Transverse colon (tissue), 4 donors: Measurements from ENCODE around the gene CCNE1.

Experiments
- CTCF ChIP-seq, 5 experiments: fragments of 200-600 bp in 3 of 5; fragments of 450-650 bp in 2 of 5; sonication (generic) in 3 of 5; IDR thresholded peaks; 1 replicate in 2 of 5; 2 replicates in 3 of 5; pipeline ENCODE4 v1.5.1; 2016 to 2017; ENCODE audit warnings: antibody characterized with exemption in 5 of 5, inconsistent platforms in 3 of 5, mild to moderate bottlenecking in 2 of 5, moderate library complexity in 1 of 5
- EP300 ChIP-seq: sonication (generic); formaldehyde crosslinking; IDR thresholded peaks from one replicate; pipeline ENCODE4 v1.6.1; 2017; ENCODE audit warnings: antibody characterized with exemption, low read depth
- POLR2A ChIP-seq: fragments of 450-650 bp; IDR thresholded peaks from one replicate; pipeline ENCODE4 v1.6.1; 2016; ENCODE audit warnings: antibody characterized with exemption, mild to moderate bottlenecking, moderate library complexity
- POLR2AphosphoS5 ChIP-seq, 3 donors: sonication (generic); formaldehyde crosslinking; IDR thresholded peaks; one replicate each; pipeline ENCODE4 v1.6.1; 2016; ENCODE audit warnings: antibody characterized with exemption in 3 of 3

- TF ChIP-seq POLR2A: no peak
- TF ChIP-seq CTCF (IDR thresholded peaks at IDR 0.05): no peak
- TF ChIP-seq EP300: no peak
- TF ChIP-seq POLR2AphosphoS5 (IDR thresholded peaks at IDR 0.05): no peak
Observed at GRCh38 chr19:29854033-29854432, 42.2 kb downstream of the CCNE1 start.
